GM20431 (cell line): ENCODE results near the gene CYP20A1.
"Not testable (repeated sequence)": the region's sequence is repeated elsewhere in the genome, so short reads cannot be mapped to it uniquely, and the experiment has no call there.

Experiments
- in situ Hi-C: fragments of 300-500 bp; cut with MseI, MboI; formaldehyde crosslinking; loops from one replicate; pipeline ENCODE4 v1.15.0; 2020; ENCODE audit warnings: low sequenced_read_pairs; ENCODE audit not compliant: unreplicated experiment

The CYP20A1 gene, protein sequence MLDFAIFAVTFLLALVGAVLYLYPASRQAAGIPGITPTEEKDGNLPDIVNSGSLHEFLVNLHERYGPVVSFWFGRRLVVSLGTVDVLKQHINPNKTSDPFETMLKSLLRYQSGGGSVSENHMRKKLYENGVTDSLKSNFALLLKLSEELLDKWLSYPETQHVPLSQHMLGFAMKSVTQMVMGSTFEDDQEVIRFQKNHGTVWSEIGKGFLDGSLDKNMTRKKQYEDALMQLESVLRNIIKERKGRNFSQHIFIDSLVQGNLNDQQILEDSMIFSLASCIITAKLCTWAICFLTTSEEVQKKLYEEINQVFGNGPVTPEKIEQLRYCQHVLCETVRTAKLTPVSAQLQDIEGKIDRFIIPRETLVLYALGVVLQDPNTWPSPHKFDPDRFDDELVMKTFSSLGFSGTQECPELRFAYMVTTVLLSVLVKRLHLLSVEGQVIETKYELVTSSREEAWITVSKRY

GRCh38 chr2:203238704-203239526 lies at the start of gene CYP20A1:
TSS of gene CYP20A1 (plus strand) at chr2:203239018. CDS start at chr2:203239063, 45 bp downstream.
- in situ Hi-C loops: no loop called here

GRCh38 chr2:203190547-203190946 lies 48.3 kb upstream of the CYP20A1 start:
- in situ Hi-C loops: not testable (repeated sequence)

DNA sequence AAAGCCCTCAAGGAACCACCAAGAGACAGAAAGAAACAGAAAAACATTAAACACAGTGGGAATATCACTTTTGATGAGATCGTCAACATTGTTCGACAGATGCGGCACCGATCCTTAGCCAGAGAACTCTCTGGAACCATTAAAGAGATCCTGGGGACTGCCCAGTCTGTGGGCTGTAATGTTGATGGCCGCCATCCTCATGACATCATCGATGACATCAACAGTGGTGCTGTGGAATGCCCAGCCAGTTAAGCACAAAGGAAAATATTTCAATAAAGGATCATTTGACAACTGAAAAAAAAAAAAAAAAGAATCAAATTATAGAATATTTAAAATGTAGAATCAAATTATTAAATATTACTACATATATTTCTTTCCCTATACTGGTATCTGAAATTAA lies 47.8 kb upstream of the CYP20A1 start:
- in situ Hi-C loops: not testable (repeated sequence)

- in situ Hi-C loops: no loop called here
These were observed 46.9 kb upstream of the CYP20A1 start for GRCh38 chr2:203191961-203192360.

- in situ Hi-C loops: no loop called here
These were observed 43.3 kb upstream of the CYP20A1 start for GRCh38 chr2:203195331-203196036.

GRCh38 chr2:203200866-203201265 lies 38.0 kb upstream of the CYP20A1 start:
- in situ Hi-C loops: no loop called here

DNA sequence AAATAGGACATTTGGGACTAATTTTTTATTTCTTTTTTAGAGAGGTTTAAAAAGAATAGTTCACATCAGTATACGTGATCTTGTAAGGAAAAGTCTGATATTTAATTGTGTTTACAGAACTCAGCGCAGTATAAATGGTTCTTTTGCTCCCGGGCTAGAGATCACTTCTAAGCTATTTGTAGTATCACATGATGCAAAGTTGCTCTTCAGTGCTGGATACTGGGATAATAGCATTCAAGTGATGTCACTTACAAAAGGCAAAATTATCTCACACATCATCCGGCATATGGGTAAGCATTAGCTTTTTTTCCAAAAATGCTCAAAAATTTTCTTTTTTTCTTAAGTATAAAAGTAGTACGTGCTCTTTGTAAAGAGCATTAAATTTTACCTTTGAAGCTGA lies 37.4 kb upstream of the CYP20A1 start:
- in situ Hi-C loops: no loop called here

DNA sequence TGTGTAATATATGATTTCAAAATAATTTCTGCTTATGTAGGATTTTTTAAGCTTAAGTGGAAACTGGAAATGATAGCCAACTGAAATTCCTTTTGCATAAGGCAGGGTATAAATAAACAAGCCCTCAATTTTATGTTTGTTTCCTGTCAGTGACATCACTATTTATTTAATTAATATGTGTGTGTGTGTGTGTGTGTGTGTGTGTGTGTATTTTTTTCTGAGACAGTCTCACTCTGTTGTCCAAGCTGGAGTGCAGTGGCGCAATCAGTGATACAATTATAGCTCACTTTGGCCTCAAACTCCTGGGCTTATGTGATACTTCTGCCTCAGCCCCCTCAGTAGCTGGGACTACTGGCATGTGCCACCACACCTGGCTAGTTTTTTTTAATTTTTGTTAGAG lies 29.3 kb upstream of the CYP20A1 start:
- in situ Hi-C loops: no loop called here

DNA sequence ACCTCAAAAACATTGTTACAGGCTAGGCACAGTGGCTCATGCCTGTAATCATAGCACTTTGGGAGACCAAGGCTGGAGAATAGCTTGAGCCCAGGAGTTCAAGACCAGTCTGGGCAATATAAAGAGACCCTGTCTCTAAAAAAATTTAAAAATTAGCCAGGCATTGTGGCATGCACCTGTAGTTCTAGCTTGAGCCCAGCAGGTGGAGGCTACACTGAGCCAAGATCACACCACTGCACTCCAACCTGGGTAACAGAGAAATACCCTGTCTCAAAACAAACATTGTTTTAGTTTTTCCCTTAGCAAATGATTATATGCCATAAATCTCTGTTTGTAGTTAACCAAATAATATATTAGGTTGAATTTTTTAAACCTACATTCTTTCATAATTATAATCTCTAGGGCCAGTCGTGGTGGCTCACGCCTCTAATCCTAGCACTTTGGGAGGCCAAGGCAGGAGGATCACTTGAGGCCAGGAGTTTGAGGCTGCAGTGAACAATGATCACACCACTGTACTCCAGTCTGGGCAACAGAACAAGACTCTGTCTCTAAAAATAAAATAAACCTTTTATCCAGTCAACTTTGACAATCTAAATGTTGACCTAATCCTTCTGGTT lies 13.3 kb upstream of the CYP20A1 start:
- in situ Hi-C loops: no loop called here

DNA sequence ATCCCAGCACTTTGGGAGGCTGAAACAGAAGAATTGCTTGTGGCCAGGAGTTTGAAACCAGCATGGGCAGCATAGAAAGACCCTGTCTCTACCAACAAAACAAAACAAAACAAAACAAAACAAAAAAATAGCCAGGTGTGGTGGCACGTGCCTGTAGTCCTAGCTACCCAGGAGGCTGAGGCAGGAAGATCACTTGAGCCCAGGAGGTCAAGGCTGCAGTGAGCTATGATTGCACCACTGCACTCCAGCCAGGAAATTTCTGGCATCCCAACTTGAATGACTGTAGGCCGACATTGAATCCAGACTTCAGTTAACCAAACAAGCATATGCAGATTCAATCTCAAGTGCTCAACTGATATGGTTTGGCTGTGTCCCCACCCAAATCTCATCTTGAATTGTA lies 9.1 kb upstream of the CYP20A1 start:
- in situ Hi-C loops: not testable (repeated sequence)

DNA sequence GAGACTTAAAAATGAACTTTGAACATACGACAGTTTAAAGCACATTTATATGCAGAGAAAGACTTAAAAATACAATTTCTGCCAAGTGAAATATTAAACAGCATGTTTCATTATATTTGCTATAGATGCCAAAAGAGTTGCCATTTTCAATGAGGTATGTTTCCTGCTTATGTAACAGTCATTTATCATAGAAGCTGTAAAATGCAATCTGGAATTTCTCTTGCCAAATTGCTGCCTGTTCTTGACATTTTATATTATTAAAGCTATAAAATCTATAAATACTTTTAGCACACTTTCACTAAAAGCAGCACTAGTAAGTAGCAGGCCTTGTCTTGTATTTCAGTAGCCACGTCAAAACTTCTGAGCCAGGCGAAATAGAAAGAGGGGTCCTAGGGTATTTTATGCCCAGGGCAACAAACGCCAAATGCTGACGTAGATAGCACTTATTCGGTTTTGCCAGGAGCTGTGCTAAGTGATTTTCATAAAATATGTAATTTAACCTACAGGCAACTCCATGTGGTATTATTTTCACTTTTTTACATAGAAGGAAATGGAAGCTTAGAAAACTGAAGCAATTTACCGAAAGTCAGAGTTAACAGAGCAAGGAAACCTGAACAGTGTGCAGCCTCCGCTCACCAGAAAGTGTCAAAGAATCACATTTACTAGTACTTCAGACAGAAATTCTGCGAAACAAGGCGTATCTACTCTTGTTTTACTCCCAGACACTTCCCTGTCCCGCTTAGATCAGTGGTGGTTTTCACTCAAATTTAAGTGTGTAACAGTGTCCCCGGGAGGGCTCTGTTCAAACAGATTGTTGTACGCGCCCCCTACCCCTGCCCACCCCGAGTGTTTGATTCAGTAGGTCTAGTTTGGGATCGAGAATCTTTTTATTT lies 1.2 kb upstream of the CYP20A1 start:
- in situ Hi-C loops: no loop called here

DNA sequence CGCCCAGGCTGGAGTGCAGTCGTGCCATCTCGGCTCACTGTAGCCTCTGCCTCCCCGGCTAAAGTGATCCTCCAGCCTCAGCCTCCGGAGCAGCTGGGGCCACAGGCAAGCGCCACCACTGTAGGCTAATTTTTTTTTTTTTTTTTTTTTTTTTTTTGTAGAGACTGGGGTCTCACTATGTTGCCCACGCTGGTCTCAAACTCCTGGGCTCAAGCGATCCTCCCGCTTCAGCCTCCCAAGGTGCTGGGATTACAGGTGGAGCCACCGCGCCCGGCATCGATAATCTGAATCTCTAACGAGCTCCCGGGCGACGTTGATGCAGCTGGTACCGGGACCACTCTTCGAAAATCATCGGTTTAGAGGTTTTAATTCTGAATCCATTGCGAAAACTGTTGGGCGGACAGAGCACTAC lies 520 bp upstream of the CYP20A1 start:
- in situ Hi-C loops: no loop called here

GRCh38 chr2:203240491-203240890 lies 1.7 kb downstream of the CYP20A1 start:
- in situ Hi-C loops: no loop called here

GRCh38 chr2:203242518-203242917 lies 3.7 kb downstream of the CYP20A1 start:
- in situ Hi-C loops: no loop called here

DNA sequence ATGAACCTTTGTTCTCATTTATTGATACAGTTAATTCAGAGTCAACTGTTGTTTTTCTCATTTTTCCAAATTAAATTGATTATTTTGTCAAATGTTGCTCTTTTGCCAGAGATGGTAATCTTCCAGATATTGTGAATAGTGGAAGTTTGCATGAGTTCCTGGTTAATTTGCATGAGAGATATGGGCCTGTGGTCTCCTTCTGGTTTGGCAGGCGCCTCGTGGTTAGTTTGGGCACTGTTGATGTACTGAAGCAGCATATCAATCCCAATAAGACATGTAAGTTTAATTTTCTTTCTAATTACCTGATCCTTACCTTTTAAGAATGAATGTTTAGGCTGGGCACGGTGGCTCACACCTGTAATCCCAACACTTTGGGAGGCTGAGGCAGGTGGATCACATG lies 7.8 kb downstream of the CYP20A1 start:
- in situ Hi-C loops: no loop called here

- in situ Hi-C loops: no loop called here
These were observed 14.0 kb downstream of the CYP20A1 start for GRCh38 chr2:203252818-203253217.

GRCh38 chr2:203253422-203254095 lies 14.7 kb downstream of the CYP20A1 start:
- in situ Hi-C loops: not testable (repeated sequence)

GRCh38 chr2:203261326-203262159 lies 22.7 kb downstream of the CYP20A1 start:
- in situ Hi-C loops: no loop called here
